Endothelial cell of umbilical vein (primary cell): ENCODE measurements around the gene COL18A1. TPM values are rescaled to one million over a fixed set of nuclear protein-coding genes. Genes with fewer than 3 reads are reported as not detected.

ENCODE experiments used
- BruUV-seq: library from RNA; stranded (reverse); fragments of 400-500 nt; replicated peaks from 2 replicates; lab custom pipeline; 2021; lab: Mats Ljungman, UMichigan
- CTCF ChIA-PET: fragments of 300-600, 350-600 bp; sonication (Branson Sonifier 250); formaldehyde crosslinking; loops from one replicate; lab custom pipeline; 2021; ENCODE audit warnings: antibody characterized with exemption, inconsistent platforms; lab: Charles Lee
- POLR2A ChIA-PET: fragments of 300-600, 350-600 bp; sonication (Branson Sonifier 250); formaldehyde crosslinking; loops from one replicate; lab custom pipeline; 2021; ENCODE audit warnings: antibody characterized with exemption, inconsistent platforms; lab: Charles Lee
- DNase-seq: peaks from one replicate; pipeline ENCODE4 v3.0.0-alpha.2; 2011; ENCODE audit warnings: low read depth, low spot score
- FAIRE-seq: peaks from 2 replicates; lab custom pipeline; 2011; peaks lifted over from hg19 to GRCh38; lab: Jason Lieb, UNC
- H2AFZ ChIP-seq: 2 replicates; pipeline ENCODE4 v1.6.0; 2012; ENCODE audit warnings: low read depth, low read length, control low read depth, inconsistent platforms
- H3K27ac ChIP-seq: 2 replicates; pipeline ENCODE4 v1.5.1; 2011; ENCODE audit warnings: low read depth, mild to moderate bottlenecking, control low read depth, low read length, moderate library complexity; ENCODE audit not compliant: insufficient read depth
- H3K27me3 ChIP-seq, 2 experiments: 2 replicates each; pipeline versions ENCODE4 v1.6.0 to v1.6.1; 2011; ENCODE audit warnings: low read length in 2 of 2, mixed read lengths in 1 of 2; ENCODE audit not compliant: control insufficient read depth in 2 of 2, insufficient read depth in 2 of 2
- H3K36me3 ChIP-seq, 2 experiments: 2 replicates in 1 of 2; 3 replicates in 1 of 2; pipeline ENCODE4 v1.5.1; 2011; ENCODE audit warnings: low read length in 2 of 2, mild to moderate bottlenecking in 1 of 2, moderate library complexity in 1 of 2; ENCODE audit not compliant: control insufficient read depth in 2 of 2, insufficient read depth in 2 of 2; ENCODE audit errors: extremely low read depth in 1 of 2
- H3K4me1 ChIP-seq: 3 replicates; pipeline ENCODE4 v1.5.1; 2011; ENCODE audit warnings: mild to moderate bottlenecking, low read length; ENCODE audit not compliant: control insufficient read depth, insufficient read depth; ENCODE audit errors: extremely low read depth
- H3K4me2 ChIP-seq: 2 replicates; pipeline ENCODE4 v1.6.1; 2011; ENCODE audit warnings: low read length, control low read depth, mixed read lengths; ENCODE audit not compliant: insufficient read depth
- H3K4me3 ChIP-seq, 3 experiments: fragments of 200-600 bp in 1 of 3; sonication (generic), shearing (Covaris generic) in 1 of 3; replicated peaks in 1 of 3; 2 replicates each; pipeline ENCODE4 v1.5.1; 2011 to 2016; ENCODE audit warnings: control low read depth in 3 of 3, low read length in 3 of 3, mild to moderate bottlenecking in 2 of 3, inconsistent platforms in 1 of 3, low read depth in 1 of 3, moderate library complexity in 1 of 3; ENCODE audit not compliant: insufficient read depth in 1 of 3
- H3K79me2 ChIP-seq: 2 replicates; pipeline ENCODE4 v1.6.0; 2012; ENCODE audit warnings: low read length, inconsistent platforms; ENCODE audit not compliant: control insufficient read depth, insufficient read depth
- H3K9ac ChIP-seq: replicated peaks from 2 replicates; pipeline ENCODE3; 2011; ENCODE audit warnings: low read length, control low read depth; ENCODE audit not compliant: insufficient read depth; ENCODE audit errors: extremely low read depth
- H3K9me1 ChIP-seq: replicated peaks from 3 replicates; pipeline ENCODE4 v1.6.0; 2011; ENCODE audit warnings: mild to moderate bottlenecking, low read length; ENCODE audit not compliant: control insufficient read depth, insufficient read depth; ENCODE audit errors: extremely low read depth
- H3K9me3 ChIP-seq: replicated peaks from 2 replicates; pipeline ENCODE4 v1.5.1; 2012; ENCODE audit warnings: low read length, inconsistent platforms; ENCODE audit not compliant: control insufficient read depth, insufficient read depth
- H4K20me1 ChIP-seq: replicated peaks from 2 replicates; pipeline ENCODE3; 2011; ENCODE audit warnings: mild to moderate bottlenecking, low read length; ENCODE audit not compliant: control insufficient read depth, insufficient read depth; ENCODE audit errors: extremely low read depth
- EZH2 ChIP-seq: IDR thresholded peaks from 2 replicates; pipeline ENCODE4 v1.6.1; 2012; ENCODE audit warnings: borderline replicate concordance, low read depth, mild to moderate bottlenecking, moderate library complexity, low read length, inconsistent platforms; ENCODE audit not compliant: severe bottlenecking
- FOS ChIP-seq: IDR thresholded peaks from 2 replicates; pipeline ENCODE4 v1.6.1; 2011; ENCODE audit warnings: mild to moderate bottlenecking, low read length, moderate library complexity, borderline replicate concordance; ENCODE audit not compliant: insufficient read depth
- GATA2 ChIP-seq: IDR thresholded peaks from 2 replicates; pipeline ENCODE4 v1.7.0; 2011; ENCODE audit warnings: low read depth, mild to moderate bottlenecking, moderate library complexity, mixed read lengths, low read length; ENCODE audit not compliant: insufficient read length, insufficient read depth
- JUN ChIP-seq: IDR thresholded peaks from 2 replicates; pipeline ENCODE4 v1.6.1; 2011; ENCODE audit warnings: borderline replicate concordance, low read depth; ENCODE audit not compliant: insufficient read length, insufficient read depth
- MYC ChIP-seq: IDR thresholded peaks from one replicate; pipeline ENCODE4 v1.6.1; 2011; ENCODE audit warnings: mild to moderate bottlenecking, low read depth, low read length
- POLR2A ChIP-seq: IDR thresholded peaks from 2 replicates; pipeline ENCODE4 v1.6.1; 2012; ENCODE audit warnings: low read depth, mild to moderate bottlenecking, control low read depth, low read length
- POLR2AphosphoS5 ChIP-seq: IDR thresholded peaks from 2 replicates; pipeline ENCODE4 v1.6.1; 2012; ENCODE audit warnings: low read depth, mild to moderate bottlenecking, control low read depth, low read length, moderate library complexity; ENCODE audit not compliant: insufficient read depth
- dilution Hi-C: fragments of 300-500 bp; cut with MboI; formaldehyde crosslinking; loops from one replicate; pipeline ENCODE4 v1.15.0; 2019; ENCODE audit warnings: low sequenced_read_pairs; ENCODE audit not compliant: extremely low pct_ligation_motif_present
- intact Hi-C: fragments of 100-400 bp; cut with micrococcal nuclease; formaldehyde crosslinking; loops from one replicate; pipeline ENCODE4 v1.10.0; 2022
- polyA plus RNA-seq, 4 experiments: library from polyadenylated mRNA; depleted of rRNA in 3 of 4; stranded (reverse) in 3 of 4; unstranded in 1 of 4; fragments of >200 nt; gene quantifications; 2 replicates each; pipeline versions ENCODE4 v1.2.1 to v1.2.3, GENCODE V29; 2011 to 2012; ENCODE audit warnings: missing spikeins in 1 of 4
- total RNA-seq: library from RNA; stranded (reverse); gene quantifications from 2 replicates; pipeline ENCODE4 v1.2.3, GENCODE V29; 2021
- TF ChIP-seq, protein P1 (sequence below), 2 donors: IDR thresholded peaks; 1 replicate in 1 of 2; 2 replicates in 1 of 2; pipeline ENCODE4 v1.5.1; 2011; ENCODE audit warnings: low read length in 2 of 2, mild to moderate bottlenecking in 2 of 2, moderate library complexity in 2 of 2, control low read depth in 1 of 2, inconsistent platforms in 1 of 2, low read depth in 1 of 2; ENCODE audit not compliant: insufficient read depth in 1 of 2; ENCODE audit errors: extremely low read depth in 1 of 2
- TF ChIP-seq, protein P2 (sequence below): IDR thresholded peaks from 2 replicates; pipeline ENCODE4 v1.6.1; 2011; ENCODE audit not compliant: insufficient read depth, insufficient read length

The COL18A1 gene
- total and polyA plus RNA-seq, 2 donors (not counting 3 experiments of a cell fraction or from before 2014, with no cell fraction given) = 198 to 252 TPM

DNA sequence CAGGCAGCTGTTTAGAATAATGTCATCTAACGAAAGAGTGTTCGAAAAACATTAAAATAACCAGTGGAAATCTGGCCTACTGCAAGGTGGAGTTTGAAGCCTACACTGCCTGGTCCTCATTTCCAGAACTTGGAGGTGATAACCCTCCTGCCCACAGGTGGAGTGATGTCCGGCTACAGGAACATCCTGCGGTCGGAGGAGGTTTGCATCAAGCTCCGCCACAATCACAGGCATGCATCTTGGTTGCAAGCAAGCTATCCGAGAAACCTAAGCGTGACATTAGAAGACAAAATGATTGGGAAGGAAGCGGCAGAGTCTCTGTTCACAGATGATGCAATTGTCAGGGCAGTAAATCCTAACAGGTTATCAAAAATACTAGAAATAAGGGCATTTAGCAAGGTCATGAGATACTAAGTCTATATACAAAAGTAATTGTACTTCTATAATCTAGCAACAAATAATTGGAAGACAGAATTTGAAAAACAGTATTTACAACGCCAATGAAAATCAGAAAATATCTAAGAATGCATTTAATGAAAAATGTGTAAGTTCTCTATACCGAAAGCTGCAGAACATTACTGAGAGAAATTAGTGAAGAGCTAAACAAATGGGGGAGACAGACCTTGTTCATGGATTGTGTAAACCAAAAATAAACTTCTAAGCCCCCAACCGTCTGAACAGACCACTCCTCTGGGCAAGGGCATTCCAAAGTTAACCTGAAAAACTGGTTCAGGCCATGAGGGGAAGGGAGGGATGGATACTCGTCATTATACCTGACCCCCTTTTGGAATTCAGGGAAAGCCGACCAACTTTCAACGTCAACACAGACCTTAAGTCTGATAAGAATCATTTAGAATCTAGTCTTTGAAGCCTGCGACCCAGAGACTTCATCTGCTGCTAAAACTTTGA is 141.9 kb downstream of the COL18A1 start:
- no peak overlapping the region for H2AFZ ChIP-seq
- H3K36me3 ChIP-seq = no peaks in the 10 kb centered on the region
- ChIA-PET CTCF (no interaction called here), POLR2A (no interaction called here)
- DNase-seq = no peak
- no peaks in the 10 kb centered on the region for H3K27me3 ChIP-seq
- H3K4me1 ChIP-seq = peaks cover 19% of the 10 kb centered on the region
- dilution Hi-C loops = no loop called here
- BruUV-seq = no TSS peak
- H4K20me1 ChIP-seq = no peaks in the 10 kb centered on the region
- H3K9ac ChIP-seq = no peak overlapping the region
- H3K79me2 ChIP-seq = no peaks in the 10 kb centered on the region
- H3K4me2 ChIP-seq = no peak overlapping the region
- no peak overlapping the region for H3K27ac ChIP-seq
- no peak for FAIRE-seq
- no peak overlapping the region for H3K4me3 ChIP-seq
- no peaks in the 10 kb centered on the region for H3K9me1 ChIP-seq
- intact Hi-C loops = no loop called here
- no peak for TF ChIP-seq EZH2
- no peak for TF ChIP-seq POLR2AphosphoS5
- TF ChIP-seq, protein P1, sequence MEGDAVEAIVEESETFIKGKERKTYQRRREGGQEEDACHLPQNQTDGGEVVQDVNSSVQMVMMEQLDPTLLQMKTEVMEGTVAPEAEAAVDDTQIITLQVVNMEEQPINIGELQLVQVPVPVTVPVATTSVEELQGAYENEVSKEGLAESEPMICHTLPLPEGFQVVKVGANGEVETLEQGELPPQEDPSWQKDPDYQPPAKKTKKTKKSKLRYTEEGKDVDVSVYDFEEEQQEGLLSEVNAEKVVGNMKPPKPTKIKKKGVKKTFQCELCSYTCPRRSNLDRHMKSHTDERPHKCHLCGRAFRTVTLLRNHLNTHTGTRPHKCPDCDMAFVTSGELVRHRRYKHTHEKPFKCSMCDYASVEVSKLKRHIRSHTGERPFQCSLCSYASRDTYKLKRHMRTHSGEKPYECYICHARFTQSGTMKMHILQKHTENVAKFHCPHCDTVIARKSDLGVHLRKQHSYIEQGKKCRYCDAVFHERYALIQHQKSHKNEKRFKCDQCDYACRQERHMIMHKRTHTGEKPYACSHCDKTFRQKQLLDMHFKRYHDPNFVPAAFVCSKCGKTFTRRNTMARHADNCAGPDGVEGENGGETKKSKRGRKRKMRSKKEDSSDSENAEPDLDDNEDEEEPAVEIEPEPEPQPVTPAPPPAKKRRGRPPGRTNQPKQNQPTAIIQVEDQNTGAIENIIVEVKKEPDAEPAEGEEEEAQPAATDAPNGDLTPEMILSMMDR (IDR thresholded peaks at IDR 0.05; ENCODE audit: extremely low read depth in 1 of 2, insufficient read depth in 1 of 2, low read depth in 1 of 2, low read length in 2 of 2) = no peak
- TF ChIP-seq POLR2A = no peak
- TF ChIP-seq, protein P2, sequence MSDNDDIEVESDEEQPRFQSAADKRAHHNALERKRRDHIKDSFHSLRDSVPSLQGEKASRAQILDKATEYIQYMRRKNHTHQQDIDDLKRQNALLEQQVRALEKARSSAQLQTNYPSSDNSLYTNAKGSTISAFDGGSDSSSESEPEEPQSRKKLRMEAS = no peak
- no peak for TF ChIP-seq FOS
- TF ChIP-seq MYC = no peak
- TF ChIP-seq GATA2 = no peak
- no peak for TF ChIP-seq JUN
- H3K9me3 ChIP-seq = no peaks in the 10 kb centered on the region
